GM10266 (cell line): ENCODE data around the gene PLOD1.

ENCODE experiments used
- DNase-seq: peaks from one replicate; pipeline ENCODE4 v3.0.0; 2012; ENCODE audit errors: extremely low spot score
- CTCF ChIP-seq: IDR thresholded peaks from 2 replicates; pipeline ENCODE4 v1.5.1; 2012; ENCODE audit warnings: mild to moderate bottlenecking, low read depth; ENCODE audit not compliant: control insufficient read depth, insufficient read depth; ENCODE audit errors: missing control alignments

The PLOD1 gene

GRCh38 chr1:12019858-12020509 lies 85.5 kb downstream of the PLOD1 start:
- TF ChIP-seq CTCF, result no peak
- no peak for DNase-seq

GRCh38 chr1:12021616-12022015 lies 87.1 kb downstream of the PLOD1 start:
- no peak for DNase-seq
- no peak for TF ChIP-seq CTCF

- no peak for TF ChIP-seq CTCF
- DNase-seq, result no peak
These were observed 87.5 kb downstream of the PLOD1 start for GRCh38 chr1:12022036-12022435.
